Head of caudate nucleus (tissue), 42 donors: ENCODE results near the gene IMPDH2.

Experiments used
- DNase-seq, 42 donors: peaks; one replicate each; pipeline versions ENCODE4 v3.0.0 to v3.0.0-alpha.2; 2020 to 2021; ENCODE audit warnings: mixed read lengths in 7 of 42
- intact Hi-C: fragments of 100-400 bp; cut with DNase I; formaldehyde crosslinking; loops from one replicate; pipeline ENCODE4 v1.15.0; 2022

Gene IMPDH2

DNA sequence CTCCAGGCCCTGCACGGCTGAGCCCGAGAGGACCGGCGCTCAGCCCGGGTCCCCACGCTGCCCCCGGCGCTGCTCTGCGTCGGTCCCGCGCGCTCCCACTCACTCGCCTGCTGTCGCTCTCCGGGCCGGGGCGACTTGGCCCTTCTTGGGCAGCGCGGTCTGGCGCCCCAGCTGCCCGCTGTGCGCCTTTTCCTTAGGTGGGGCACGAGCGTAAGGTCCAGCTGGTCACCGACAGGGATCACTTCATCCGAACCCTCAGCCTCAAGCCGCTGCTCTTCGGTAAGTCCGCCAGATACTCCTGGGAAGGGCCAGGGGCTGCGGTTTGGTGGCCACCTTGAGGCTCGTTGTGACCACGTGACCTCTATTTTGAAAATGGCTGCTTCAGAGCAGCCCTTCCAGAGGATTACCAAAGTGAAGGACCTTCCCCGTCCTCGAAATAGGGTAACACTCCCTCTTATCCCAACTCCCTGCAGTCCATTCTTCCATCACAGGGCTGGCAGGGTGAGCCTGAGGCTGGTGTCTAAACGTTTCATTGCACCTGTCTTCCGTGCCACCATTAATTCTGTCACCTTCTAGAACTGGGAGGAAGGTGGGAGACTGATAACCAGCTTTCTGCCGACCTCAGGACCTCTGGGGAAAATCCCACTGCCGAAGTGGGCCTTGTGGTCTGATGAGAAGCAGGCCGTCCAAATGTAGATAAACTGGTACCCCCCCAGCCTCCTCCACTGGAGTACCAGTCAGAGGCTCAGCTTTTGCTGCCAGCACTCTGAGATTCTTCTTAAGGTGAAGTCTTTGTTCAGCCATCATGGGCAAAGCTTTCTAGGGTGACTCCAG is 38.3 kb downstream of the IMPDH2 start:
- peak in 21 of 42 donors; percentile 23 to 78 (median 53) for DNase-seq
- intact Hi-C loops, result no loop called here

- DNase-seq, result peak; percentile 83 to 98 (median 92)
- intact Hi-C loops, result loop anchor here (5.0 kb wide), 1 partner anchor 32 kb away; the partner anchor contains the start of gene NDUFAF3
Measured at GRCh38 chr3:48989796-48990635, 39.2 kb downstream of the IMPDH2 start, which contains the start of gene P4HTM. Gene P4HTM, plus strand, starts transcription at chr3:48990241. Its CDS starts 16 bp downstream, at chr3:48990257.

- intact Hi-C loops, result loop anchor here (5.0 kb wide), 1 partner anchor 33 kb away; the partner anchor contains the start of gene NDUFAF3
- DNase-seq, result peak in 1 of 42 donors; percentile 23
Measured at GRCh38 chr3:48989126-48989795, 39.9 kb downstream of the IMPDH2 start.

GRCh38 chr3:48985831-48986376 is 43.3 kb downstream of the IMPDH2 start:
- intact Hi-C loops, result loop anchor here (5.0 kb wide), 1 partner anchor 36 kb away; the partner anchor contains the start of gene NDUFAF3

DNA sequence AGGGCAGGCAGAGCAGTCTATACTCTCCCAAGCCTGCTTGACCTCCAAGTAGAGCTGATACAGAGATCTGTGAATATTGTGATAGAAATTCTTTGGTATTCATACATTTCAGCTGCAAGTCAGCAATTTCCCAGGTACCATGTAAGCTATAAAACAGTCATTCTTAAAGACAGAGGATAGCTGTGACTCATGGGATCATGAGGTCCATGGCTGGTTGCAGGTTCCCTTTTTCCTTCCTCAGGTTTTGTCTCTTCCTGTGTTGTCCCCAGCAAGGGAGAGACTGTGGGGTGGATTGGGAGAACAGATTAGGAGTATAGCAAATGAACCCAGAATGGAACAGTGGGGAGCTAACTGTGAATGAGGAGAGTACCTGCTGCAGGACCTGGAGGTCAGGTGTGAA is 44.5 kb downstream of the IMPDH2 start:
- DNase-seq, result no peak
- intact Hi-C loops, result loop anchor here (5.0 kb wide), 1 partner anchor 38 kb away; the partner anchor contains the start of gene NDUFAF3

More at GRCh38 chr3:48985831-48986376, 43.3 kb downstream of the IMPDH2 start:
- no peak for DNase-seq

DNA sequence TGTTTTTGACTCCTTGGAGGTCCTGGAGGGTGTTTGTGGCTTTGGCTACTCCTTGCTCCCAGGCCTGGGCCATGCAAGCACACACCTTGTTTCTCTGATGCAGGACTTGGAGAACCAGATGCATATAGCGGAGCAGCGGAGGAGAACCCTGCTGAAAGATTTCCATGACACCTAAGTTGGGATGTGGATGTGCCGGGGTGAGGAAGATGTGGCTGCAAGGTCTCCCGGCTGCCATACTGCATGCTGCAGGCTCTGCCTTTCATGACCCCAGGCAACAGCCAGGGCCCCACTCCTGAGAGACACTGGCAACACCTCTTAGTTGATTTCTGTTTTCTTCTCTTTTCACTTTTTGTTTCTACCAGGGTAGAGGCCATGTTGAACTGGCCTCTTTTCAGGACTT is 46.1 kb downstream of the IMPDH2 start:
- intact Hi-C loops, result no loop called here
- no peak for DNase-seq

- intact Hi-C loops, result no loop called here
Measured at GRCh38 chr3:48982686-48983085, 46.5 kb downstream of the IMPDH2 start.

GRCh38 chr3:48982016-48982415 is 47.2 kb downstream of the IMPDH2 start:
- no peak for DNase-seq
- intact Hi-C loops, result no loop called here

More at GRCh38 chr3:48982686-48983085, 46.5 kb downstream of the IMPDH2 start:
- no peak for DNase-seq

- intact Hi-C loops, result no loop called here
- DNase-seq, result no peak
Measured at GRCh38 chr3:48980295-48980694, 48.9 kb downstream of the IMPDH2 start.

- no peak for DNase-seq
- intact Hi-C loops, result no loop called here
Measured at GRCh38 chr3:48979451-48979850, 49.7 kb downstream of the IMPDH2 start.
